ENCODE measurements around the gene CDHR3.
"Not testable (repeated sequence)": the region's sequence is repeated elsewhere in the genome, so short reads cannot be mapped to it uniquely, and the experiment has no call there.

The CDHR3 gene

DNA sequence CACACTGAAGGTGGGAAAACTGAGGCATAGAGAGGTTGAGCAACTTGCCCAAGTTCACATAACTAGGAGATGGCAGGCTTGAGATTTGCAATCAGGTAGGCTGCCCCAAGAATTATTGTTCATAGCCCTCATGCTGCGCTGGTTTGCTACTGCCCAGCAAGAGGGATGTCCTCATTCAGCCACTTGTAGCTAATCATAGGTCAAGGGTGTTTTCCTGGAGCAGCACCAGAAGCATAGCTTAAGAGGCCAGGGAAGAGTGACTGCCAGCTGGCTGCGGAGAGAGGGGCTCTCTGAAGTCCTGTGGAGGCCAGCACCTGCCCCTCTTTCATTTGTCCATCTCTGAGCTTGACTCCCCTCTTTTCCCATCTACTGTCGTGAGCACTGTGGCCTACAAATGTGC is 15.0 kb downstream of the CDHR3 start:
- no peak overlapping the region for H3K27ac Mint-ChIP-seq
- peaks cover 13% of the 10 kb centered on the region for H3K27me3 Mint-ChIP-seq (ENCODE audit: low read depth)
- H3K4me3 Mint-ChIP-seq = no peak overlapping the region
- DNase-seq (ENCODE audit: low spot score) = no peak
- no peaks in the 10 kb centered on the region for H3K4me1 Mint-ChIP-seq (ENCODE audit: low read depth)
- H3K36me3 Mint-ChIP-seq (ENCODE audit: low read depth) = no peaks in the 10 kb centered on the region
- no peaks in the 10 kb centered on the region for H3K9me3 Mint-ChIP-seq

DNA sequence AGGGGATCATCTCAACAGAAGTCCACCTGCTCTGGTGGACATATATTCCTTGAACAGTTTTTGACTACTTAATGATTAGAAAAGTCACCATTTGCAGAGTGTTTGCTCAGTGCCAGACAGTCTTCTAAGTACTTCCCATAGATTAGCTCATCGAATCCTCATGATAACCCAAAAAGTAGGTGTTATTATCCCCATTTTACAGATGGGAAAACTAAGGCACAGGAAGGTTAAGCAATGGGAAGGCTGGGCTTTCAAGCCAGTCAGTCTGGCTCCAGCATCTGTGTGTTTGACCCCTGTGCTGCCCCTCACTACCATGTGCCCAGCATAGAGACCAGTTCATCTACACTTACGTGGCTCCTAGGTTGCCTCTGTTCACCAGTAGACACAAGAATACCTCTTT is 15.9 kb downstream of the CDHR3 start:
- H3K36me3 Mint-ChIP-seq (ENCODE audit: low read depth) = no peaks in the 10 kb centered on the region
- H3K4me1 Mint-ChIP-seq (ENCODE audit: low read depth) = no peaks in the 10 kb centered on the region
- H3K27ac Mint-ChIP-seq = no peak overlapping the region
- DNase-seq (ENCODE audit: low spot score) = no peak
- H3K27me3 Mint-ChIP-seq (ENCODE audit: low read depth) = peaks cover 18% of the 10 kb centered on the region
- no peak overlapping the region for H3K4me3 Mint-ChIP-seq
- no peaks in the 10 kb centered on the region for H3K9me3 Mint-ChIP-seq

DNA sequence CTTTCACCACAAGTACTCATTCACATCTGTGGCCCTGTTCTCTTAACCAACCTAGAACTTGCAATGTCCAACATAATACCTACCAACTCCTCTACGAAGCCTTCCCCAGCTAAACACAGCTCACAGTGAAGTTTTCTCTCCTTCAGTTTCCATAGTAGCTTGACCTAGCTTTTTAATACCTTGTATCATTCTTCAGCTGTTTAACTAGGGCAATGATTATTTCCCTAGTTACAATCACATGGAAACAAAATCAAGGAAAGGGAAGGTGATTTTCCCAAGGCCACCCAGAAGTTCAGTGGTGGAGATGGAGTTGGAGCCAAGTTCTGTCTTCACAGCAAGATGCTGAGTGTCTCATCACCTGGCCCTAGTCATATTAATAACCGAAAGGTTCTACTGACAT is 16.3 kb downstream of the CDHR3 start:
- no peak overlapping the region for H3K4me3 Mint-ChIP-seq
- no peaks in the 10 kb centered on the region for H3K36me3 Mint-ChIP-seq (ENCODE audit: low read depth)
- no peak for DNase-seq (ENCODE audit: low spot score)
- H3K9me3 Mint-ChIP-seq = no peaks in the 10 kb centered on the region
- H3K27me3 Mint-ChIP-seq (ENCODE audit: low read depth) = peaks cover 20% of the 10 kb centered on the region
- no peak overlapping the region for H3K27ac Mint-ChIP-seq
- no peaks in the 10 kb centered on the region for H3K4me1 Mint-ChIP-seq (ENCODE audit: low read depth)

DNA sequence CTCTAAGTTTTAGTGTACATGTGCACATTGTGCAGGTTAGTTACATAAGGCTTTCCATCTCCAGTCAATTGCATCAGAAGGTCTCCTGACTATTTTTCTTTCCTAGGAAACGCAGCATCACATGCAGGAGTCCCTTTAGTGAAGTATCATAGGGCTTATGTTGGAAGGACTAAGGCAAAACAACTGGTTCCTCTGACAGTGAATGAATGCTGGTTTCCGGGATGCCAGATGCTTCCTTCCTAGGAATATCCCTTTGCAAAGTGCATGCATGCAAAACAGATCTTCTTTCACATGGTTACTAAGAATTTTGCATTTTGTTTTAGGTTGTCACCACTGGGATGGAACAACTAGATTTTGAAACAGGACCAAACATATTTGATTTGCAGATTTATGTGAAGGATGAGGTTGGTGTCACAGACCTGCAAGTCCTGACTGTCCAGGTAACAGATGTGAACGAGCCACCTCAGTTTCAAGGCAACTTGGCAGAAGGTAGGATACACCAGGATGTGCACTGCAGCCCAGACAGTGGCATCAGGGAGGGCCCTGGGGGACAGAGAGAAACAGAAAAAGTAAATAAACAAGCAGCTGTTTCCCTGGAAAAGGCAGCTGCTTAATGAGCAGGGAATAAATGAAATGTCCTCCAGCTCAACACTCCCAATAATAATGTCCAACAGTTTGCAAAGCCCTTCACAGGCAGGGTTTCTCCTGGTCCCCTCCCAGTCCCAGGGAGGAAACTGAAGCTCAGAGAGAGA is 17.8 kb downstream of the CDHR3 start:
- Mint-ChIP-seq H3K36me3 (ENCODE audit: low read depth) (no peaks in the 10 kb centered on the region), H3K4me3 (no peak overlapping the region), H3K27me3 (ENCODE audit: low read depth) (peaks cover 25% of the 10 kb centered on the region), H3K9me3 (no peaks in the 10 kb centered on the region), H3K4me1 (ENCODE audit: low read depth) (no peaks in the 10 kb centered on the region), H3K27ac (no peak overlapping the region)
- DNase-seq (ENCODE audit: low spot score) = no peak

DNA sequence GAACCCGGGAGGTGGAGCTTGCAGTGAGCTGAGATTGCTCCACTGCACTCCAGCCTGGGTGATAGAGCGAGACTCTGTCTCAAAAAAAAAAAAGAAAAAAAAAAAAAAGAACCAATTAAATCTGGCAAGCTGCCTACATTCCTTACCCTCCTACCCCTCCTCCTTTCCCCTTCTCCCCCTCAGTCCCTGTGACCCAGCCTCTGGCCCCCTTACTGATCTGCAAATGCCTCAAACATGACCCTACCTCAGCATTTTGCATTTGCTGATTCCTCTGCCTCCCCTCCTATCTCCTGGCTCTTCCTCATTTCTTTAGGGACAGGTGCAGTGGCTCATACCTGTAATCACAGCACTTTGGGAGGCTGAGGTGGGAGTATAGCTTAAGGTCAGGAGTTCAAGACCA is 19.3 kb downstream of the CDHR3 start:
- peaks cover 40% of the 10 kb centered on the region for H3K27me3 Mint-ChIP-seq (ENCODE audit: low read depth)
- DNase-seq (ENCODE audit: low spot score) = no peak
- no peak overlapping the region for H3K4me3 Mint-ChIP-seq
- H3K4me1 Mint-ChIP-seq (ENCODE audit: low read depth) = no peaks in the 10 kb centered on the region
- no peaks in the 10 kb centered on the region for H3K9me3 Mint-ChIP-seq
- H3K36me3 Mint-ChIP-seq (ENCODE audit: low read depth) = no peaks in the 10 kb centered on the region
- H3K27ac Mint-ChIP-seq = no peak overlapping the region

DNA sequence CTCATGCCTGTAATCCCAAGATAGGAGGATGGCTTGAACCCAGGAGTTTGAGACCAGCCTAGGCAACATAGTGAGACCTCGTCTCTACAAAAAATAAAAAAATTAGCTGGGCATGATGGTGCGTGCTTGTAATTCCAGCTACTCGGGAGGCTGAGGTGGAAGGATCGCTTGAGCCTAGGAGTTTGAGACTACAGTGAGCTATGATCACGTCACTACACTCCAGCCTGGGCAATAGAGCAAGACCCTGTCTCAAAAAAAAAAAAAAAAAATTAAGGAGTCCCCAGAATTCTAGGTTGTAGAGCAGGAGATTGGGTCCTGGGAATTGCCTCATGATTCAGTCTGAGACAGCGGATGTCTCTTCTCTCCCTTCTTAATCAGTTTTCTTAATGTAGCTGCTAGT is 21.7 kb downstream of the CDHR3 start:
- peaks cover 47% of the 10 kb centered on the region for H3K27me3 Mint-ChIP-seq (ENCODE audit: low read depth)

DNA sequence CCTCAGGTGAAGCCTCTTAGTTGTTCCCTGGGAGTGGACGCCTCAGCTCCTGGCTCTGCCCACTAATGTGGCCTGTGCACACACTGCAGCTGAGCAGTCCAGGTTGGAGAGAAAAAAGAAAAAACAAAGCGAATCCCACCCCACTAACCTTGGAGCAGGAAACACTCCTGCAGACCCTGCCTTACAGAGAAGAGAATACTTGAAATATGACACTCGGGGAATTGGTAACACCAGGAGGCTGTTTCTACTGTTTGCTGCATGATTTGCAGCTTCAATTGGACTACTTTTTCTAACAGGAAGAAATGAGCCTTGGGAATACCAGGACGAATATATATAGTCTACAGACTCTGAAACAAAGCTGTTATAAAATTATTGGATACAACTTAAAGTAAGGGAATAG is 22.2 kb downstream of the CDHR3 start:
- H3K27ac Mint-ChIP-seq = no peak overlapping the region
- no peaks in the 10 kb centered on the region for H3K36me3 Mint-ChIP-seq (ENCODE audit: low read depth)
- H3K4me3 Mint-ChIP-seq = no peak overlapping the region
- no peaks in the 10 kb centered on the region for H3K9me3 Mint-ChIP-seq
- no peaks in the 10 kb centered on the region for H3K4me1 Mint-ChIP-seq (ENCODE audit: low read depth)
- H3K27me3 Mint-ChIP-seq (ENCODE audit: low read depth) = peaks cover 51% of the 10 kb centered on the region
- no peak for DNase-seq (ENCODE audit: low spot score)

More for the DNA sequence above, 21.7 kb downstream of the CDHR3 start:
- not testable (repeated sequence) for DNase-seq (ENCODE audit: low spot score); H3K4me1 Mint-ChIP-seq (ENCODE audit: low read depth); H3K4me3 Mint-ChIP-seq; H3K36me3 Mint-ChIP-seq (ENCODE audit: low read depth); H3K9me3 Mint-ChIP-seq; H3K27ac Mint-ChIP-seq

DNA sequence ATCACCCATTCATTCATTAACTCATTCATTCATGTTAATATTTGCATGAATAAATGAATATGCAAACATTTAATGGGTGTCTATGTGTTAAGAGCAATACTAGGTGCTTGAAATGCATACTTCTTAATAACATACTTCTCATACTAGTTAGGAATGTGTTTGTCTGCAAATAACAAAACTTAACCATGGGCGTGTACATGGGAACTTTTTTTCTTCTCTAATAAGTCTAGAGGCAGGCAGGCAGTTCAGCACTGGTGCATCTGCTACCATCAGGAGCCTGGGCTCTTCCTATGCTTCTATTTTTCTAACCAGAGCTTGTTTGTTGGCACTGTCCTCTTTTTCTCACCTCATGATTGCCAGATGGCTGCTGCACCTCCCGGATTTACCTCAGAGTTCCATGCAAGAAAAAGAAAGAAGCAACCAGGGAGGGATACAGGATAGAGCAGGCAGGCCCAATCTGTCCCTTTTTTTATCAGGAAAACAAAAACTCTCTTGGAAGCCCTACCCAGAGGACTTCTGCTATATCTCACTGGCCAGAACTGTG is 22.7 kb downstream of the CDHR3 start:
- peaks cover 52% of the 10 kb centered on the region for H3K27me3 Mint-ChIP-seq (ENCODE audit: low read depth)
- no peak overlapping the region for H3K27ac Mint-ChIP-seq
- H3K9me3 Mint-ChIP-seq = no peaks in the 10 kb centered on the region
- no peak overlapping the region for H3K4me3 Mint-ChIP-seq
- H3K36me3 Mint-ChIP-seq (ENCODE audit: low read depth) = no peaks in the 10 kb centered on the region
- H3K4me1 Mint-ChIP-seq (ENCODE audit: low read depth) = no peaks in the 10 kb centered on the region
- no peak for DNase-seq (ENCODE audit: low spot score)

DNA sequence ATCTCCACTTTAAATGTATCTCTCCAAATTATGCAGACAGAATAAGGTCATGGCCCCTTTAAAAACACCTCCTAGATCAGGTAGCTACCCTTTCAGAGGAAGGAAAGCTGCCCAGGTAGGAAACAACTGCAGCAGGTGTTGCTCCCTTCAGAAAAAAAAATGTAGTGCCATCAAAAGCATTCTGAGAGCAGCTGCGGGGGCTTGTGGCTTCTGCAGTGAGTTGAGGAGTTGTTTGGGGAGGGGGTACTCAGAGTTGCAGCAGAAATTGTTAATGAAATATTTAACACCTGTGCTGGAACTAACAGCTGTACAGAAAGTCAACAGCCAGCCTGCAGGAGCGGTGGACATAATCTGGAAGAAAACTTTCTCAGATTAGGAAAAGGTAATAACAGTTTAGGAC is 24.0 kb downstream of the CDHR3 start:
- no peak overlapping the region for H3K4me3 Mint-ChIP-seq
- H3K27ac Mint-ChIP-seq = no peak overlapping the region
- no peaks in the 10 kb centered on the region for H3K9me3 Mint-ChIP-seq
- no peak for DNase-seq (ENCODE audit: low spot score)
- H3K36me3 Mint-ChIP-seq (ENCODE audit: low read depth) = no peaks in the 10 kb centered on the region
- peaks cover 53% of the 10 kb centered on the region for H3K27me3 Mint-ChIP-seq (ENCODE audit: low read depth)
- no peaks in the 10 kb centered on the region for H3K4me1 Mint-ChIP-seq (ENCODE audit: low read depth)

DNA sequence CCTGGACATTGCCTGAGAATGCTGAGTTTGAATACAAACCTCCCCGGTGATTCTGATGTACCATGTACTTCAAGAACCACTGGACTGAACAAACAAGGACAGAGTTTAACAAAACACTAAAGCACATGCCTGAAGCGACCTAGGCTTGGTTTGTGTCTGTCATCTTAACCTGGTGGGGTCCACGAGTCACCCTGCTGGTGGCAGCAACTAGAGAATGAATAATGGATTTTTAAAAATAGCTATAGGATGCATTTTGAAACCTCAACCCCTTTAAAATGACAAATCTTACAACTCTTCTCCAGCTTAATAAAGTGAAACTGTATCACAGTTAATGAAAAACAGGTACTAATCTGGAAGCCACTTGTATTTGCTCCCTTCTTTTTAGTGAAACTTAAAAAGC is 25.2 kb downstream of the CDHR3 start:
- no peak overlapping the region for H3K4me3 Mint-ChIP-seq
- no peaks in the 10 kb centered on the region for H3K9me3 Mint-ChIP-seq
- no peak overlapping the region for H3K27ac Mint-ChIP-seq
- no peaks in the 10 kb centered on the region for H3K4me1 Mint-ChIP-seq (ENCODE audit: low read depth)
- peaks cover 57% of the 10 kb centered on the region for H3K27me3 Mint-ChIP-seq (ENCODE audit: low read depth)
- H3K36me3 Mint-ChIP-seq (ENCODE audit: low read depth) = no peaks in the 10 kb centered on the region
- DNase-seq (ENCODE audit: low spot score) = no peak

DNA sequence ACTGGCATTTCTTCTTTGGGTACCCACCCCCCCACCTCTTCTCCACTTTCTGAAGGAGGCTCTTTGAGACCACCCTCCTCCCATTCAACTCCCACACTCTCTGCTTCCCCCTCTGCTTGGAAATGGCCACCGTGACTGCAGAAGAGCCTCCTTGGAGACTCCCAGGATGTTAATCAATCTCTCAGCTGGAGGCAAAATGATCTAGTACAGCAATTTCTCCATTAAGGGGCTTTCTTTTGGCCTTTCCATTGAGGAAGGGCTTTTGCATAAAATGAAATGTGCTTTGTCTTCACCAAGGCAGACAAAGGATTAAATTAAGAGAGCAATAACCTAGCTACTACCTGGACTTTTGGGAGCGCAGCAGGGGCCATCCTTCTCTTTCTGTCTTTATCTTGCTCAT is 26.1 kb downstream of the CDHR3 start:
- Mint-ChIP-seq H3K27me3 (ENCODE audit: low read depth) (peaks cover 51% of the 10 kb centered on the region), H3K4me1 (ENCODE audit: low read depth) (no peaks in the 10 kb centered on the region), H3K4me3 (no peak overlapping the region), H3K27ac (no peak overlapping the region), H3K36me3 (ENCODE audit: low read depth) (no peaks in the 10 kb centered on the region), H3K9me3 (no peaks in the 10 kb centered on the region)
- DNase-seq (ENCODE audit: low spot score) = no peak

DNA sequence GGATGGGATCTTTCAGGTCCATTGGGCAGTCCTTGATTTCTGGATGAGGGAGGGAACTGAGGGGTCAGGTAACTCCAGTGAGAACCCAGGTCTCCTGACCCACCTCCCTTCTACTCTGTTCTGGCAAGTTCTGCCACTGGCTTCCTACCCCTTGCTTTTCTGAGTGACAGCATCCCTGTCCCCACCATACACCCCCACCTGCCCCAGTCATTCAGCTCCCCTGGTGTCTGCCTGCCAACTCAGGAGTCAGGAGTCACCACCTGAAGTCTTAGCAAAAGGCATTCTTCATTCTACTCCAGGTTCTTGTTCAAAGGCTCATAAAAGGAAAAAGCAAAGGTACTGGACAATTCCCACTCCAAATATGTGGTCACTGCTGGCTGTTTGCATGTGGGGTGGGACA is 26.6 kb downstream of the CDHR3 start:
- Mint-ChIP-seq H3K9me3 (no peaks in the 10 kb centered on the region), H3K4me3 (no peak overlapping the region), H3K36me3 (ENCODE audit: low read depth) (no peaks in the 10 kb centered on the region), H3K27ac (no peak overlapping the region), H3K4me1 (ENCODE audit: low read depth) (no peaks in the 10 kb centered on the region), H3K27me3 (ENCODE audit: low read depth) (peaks cover 51% of the 10 kb centered on the region)
- DNase-seq (ENCODE audit: low spot score) = no peak

DNA sequence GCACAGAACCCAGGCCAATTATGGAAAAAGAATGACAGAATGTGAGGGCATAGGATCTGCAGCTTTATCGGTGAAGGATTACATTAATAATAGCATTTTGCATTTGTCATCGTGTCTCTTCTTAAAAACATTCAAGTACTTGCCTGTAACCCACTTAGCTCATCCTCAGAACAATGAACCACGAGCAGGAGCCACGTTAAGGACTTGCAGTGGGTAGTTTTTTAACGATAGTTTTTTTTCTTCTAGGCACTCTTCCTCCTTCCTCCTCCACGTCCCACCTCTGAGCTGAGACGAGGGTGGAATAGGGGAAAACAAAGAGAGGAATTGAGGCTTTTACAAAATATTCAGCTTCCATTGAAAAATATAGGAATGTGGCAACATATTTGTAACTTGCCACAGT is 27.1 kb downstream of the CDHR3 start:
- no peak for DNase-seq (ENCODE audit: low spot score)
- Mint-ChIP-seq H3K36me3 (ENCODE audit: low read depth) (no peaks in the 10 kb centered on the region), H3K9me3 (no peaks in the 10 kb centered on the region), H3K27ac (no peak overlapping the region), H3K27me3 (ENCODE audit: low read depth) (peaks cover 50% of the 10 kb centered on the region), H3K4me1 (ENCODE audit: low read depth) (no peaks in the 10 kb centered on the region), H3K4me3 (no peak overlapping the region)

DNA sequence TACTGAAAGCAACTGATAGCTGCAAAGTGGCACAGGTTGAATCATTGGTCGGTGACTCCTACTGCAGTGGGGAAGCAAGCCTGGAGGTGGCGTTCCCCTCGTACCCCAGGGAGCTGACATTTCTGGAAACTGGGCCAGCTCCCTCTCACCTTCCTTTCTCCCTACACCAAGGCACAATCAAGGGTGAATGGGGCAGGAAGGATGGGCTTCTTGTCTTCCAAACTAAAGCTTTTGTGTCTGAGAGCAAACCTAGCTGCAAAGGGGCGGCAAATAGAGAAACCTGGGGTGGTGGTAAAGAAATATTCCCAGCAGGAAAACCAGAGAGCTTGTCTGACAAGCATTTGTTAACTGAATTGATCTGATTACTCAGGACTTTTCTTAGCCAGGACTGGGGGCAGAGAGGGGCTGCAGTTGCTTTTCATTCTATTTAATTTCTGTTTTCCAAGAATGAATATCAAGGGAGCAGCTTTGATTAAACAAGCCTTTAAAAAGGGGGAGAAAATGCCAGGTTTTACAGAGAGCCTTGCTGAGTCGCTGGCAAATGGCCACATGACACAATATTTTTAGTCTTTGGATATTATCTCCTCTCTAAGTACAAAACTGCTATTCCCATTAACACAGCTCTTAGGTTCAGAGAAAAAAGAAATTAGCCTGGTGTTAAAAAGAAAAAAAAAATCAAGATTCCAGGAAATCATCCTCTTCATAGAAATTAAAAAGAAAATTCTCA is 27.8 kb downstream of the CDHR3 start:
- Mint-ChIP-seq H3K27me3 (ENCODE audit: low read depth) (peaks cover 45% of the 10 kb centered on the region), H3K9me3 (no peaks in the 10 kb centered on the region), H3K4me3 (no peak overlapping the region), H3K4me1 (ENCODE audit: low read depth) (no peaks in the 10 kb centered on the region), H3K27ac (no peak overlapping the region), H3K36me3 (ENCODE audit: low read depth) (no peaks in the 10 kb centered on the region)
- no peak for DNase-seq (ENCODE audit: low spot score)

Data from T-helper 2 cell treated with Interferon-gamma antibody and Interleukin-4, amounts not matched to agents 5 μg/mL and 100 μg/mL, for 36 hours (primary cell).